ENCODE results near the gene GDF2.

GDF2 gene

GRCh38 chr10:47356708-47357107 is 34.5 kb downstream of the GDF2 start:
- no peak for FAIRE-seq

- FAIRE-seq = no peak
Observed at GRCh38 chr10:47357131-47357582, 34.9 kb downstream of the GDF2 start.

- FAIRE-seq = no peak
Observed at GRCh38 chr10:47357911-47358310, 35.7 kb downstream of the GDF2 start.

GRCh38 chr10:47358457-47358856 is 36.2 kb downstream of the GDF2 start:
- no peak for FAIRE-seq

GRCh38 chr10:47359101-47359500 is 36.8 kb downstream of the GDF2 start:
- no peak for FAIRE-seq

- no peak for FAIRE-seq
Observed at GRCh38 chr10:47359626-47360418, 37.6 kb downstream of the GDF2 start.

- FAIRE-seq = no peak
Observed at GRCh38 chr10:47360419-47361040, 38.3 kb downstream of the GDF2 start.

- no peak for FAIRE-seq
Observed at GRCh38 chr10:47361293-47361692, 39.0 kb downstream of the GDF2 start.

- no peak for FAIRE-seq
Observed at GRCh38 chr10:47362199-47362598, 39.9 kb downstream of the GDF2 start.

- FAIRE-seq = no peak
Observed at GRCh38 chr10:47363781-47364180, 41.5 kb downstream of the GDF2 start.

- no peak for FAIRE-seq
Observed at GRCh38 chr10:47364366-47364765, 42.1 kb downstream of the GDF2 start.

- FAIRE-seq = no peak
Observed at GRCh38 chr10:47364911-47365310, 42.7 kb downstream of the GDF2 start.

GRCh38 chr10:47365431-47366180 is 43.4 kb downstream of the GDF2 start:
- FAIRE-seq = no peak

GRCh38 chr10:47366181-47366631 is 44.0 kb downstream of the GDF2 start:
- no peak for FAIRE-seq

- no peak for FAIRE-seq
Observed at GRCh38 chr10:47366731-47367460, 44.6 kb downstream of the GDF2 start.

- FAIRE-seq = no peak
Observed at GRCh38 chr10:47367646-47368045, 45.4 kb downstream of the GDF2 start.

- no peak for FAIRE-seq
Observed at GRCh38 chr10:47368431-47369180, 46.4 kb downstream of the GDF2 start.

GRCh38 chr10:47369251-47369894 is 47.1 kb downstream of the GDF2 start:
- no peak for FAIRE-seq

- no peak for FAIRE-seq
Observed at GRCh38 chr10:47370015-47370767, 47.9 kb downstream of the GDF2 start.

GRCh38 chr10:47370878-47371277 is 48.6 kb downstream of the GDF2 start:
- FAIRE-seq = no peak

All from G401.6 (cell line).